ENCODE results near the gene FILIP1.

Gene FILIP1

GRCh38 chr6:75494290-75494689, 690 bp upstream of the FILIP1 start:
- no peak for DNase-seq

- DNase-seq, result no peak
These were observed 1.0 kb downstream of the FILIP1 start for GRCh38 chr6:75492386-75493153.

DNA sequence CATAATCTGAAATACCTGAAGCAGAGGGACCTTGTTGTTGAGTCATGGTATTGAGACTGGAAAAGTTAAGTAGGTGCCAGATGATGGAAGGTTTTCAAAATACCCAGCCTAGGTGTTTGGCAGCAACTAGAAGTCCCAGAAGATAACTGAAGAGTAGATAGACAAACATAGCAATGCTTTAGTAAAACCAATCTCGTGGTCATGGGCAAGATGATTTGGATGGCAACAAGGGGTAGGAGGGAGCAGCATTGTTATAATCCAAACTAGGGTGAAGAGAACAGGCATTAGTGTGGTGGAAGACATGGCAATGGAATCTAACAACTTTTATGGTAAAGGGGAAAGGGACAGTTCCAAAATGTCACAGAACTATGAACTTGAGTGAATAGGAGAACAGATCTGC, 2.3 kb downstream of the FILIP1 start:
- no peak for DNase-seq

DNA sequence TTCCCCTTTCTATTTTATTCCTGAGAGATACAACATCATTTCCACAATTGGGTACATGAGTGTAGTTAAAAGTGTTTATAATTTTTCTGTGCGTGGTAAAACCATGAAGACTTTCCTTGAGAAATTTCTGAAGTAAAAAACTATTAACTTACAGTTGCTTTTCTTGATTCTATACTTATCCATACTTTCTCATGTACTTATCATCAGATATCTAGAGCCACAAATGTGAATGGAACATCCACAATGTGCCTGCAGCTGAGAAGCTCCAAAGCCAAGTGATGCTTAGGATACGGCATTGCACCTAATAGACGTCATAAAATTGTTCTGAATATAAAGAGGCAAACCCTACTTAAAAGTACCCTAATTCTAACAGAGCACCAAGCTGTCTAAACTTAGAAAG, 2.9 kb downstream of the FILIP1 start:
- DNase-seq, result no peak

GRCh38 chr6:75489025-75489424, 4.6 kb downstream of the FILIP1 start:
- no peak for DNase-seq

DNA sequence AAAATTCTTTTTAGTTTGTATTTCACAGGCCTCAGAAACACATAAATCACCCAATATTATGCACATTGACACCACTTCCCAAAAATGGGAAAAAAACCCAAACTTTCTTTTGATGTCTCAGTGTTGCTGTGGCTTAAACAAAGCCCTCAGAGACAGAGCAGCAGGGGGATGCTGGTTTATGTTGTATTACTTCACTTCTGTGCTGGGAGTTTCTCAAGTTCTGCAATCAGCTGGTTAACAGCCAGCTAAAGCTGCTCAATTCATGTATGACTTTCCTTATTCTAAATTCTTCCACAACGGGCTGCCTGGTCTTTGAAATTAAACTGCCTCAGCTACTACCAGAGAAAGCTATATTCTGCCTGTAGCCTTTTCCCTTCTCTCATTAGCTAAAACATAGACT, 5.6 kb downstream of the FILIP1 start:
- no peak for DNase-seq

DNA sequence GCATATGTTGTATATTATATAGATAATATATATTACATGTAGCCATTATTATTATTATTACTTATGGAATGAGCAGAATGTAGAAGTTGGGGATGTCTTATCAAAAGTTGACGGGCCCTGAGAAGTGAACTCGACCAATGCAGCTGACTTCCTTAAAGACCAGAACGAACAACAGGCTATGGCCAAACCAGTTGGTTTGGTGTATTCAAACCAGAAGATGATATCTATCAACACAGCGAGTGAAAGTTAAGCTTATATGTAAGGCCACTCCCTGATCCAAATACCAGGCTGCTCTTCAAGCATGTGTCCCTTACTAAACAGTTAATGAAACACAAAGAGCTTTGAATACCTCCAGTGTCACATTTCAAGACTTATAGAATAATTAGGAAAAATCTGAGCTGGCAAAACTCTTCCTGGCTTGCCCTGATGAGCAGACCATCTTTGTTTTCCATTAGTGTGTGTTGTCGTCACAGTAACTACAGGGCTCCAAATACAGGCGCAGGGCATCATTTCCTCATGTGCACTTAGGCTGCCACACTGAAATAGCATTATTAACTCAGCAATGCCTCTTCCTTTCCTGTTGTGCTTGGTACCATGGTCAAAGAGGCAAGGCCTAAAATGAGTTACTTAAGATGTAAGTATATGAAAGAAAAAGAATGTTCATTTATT, 6.6 kb downstream of the FILIP1 start:
- DNase-seq, result no peak

GRCh38 chr6:75484535-75484934, 9.1 kb downstream of the FILIP1 start:
- DNase-seq, result no peak

- DNase-seq, result no peak
These were observed 10.3 kb downstream of the FILIP1 start for GRCh38 chr6:75483136-75483952.

- no peak for DNase-seq
These were observed 11.5 kb downstream of the FILIP1 start for GRCh38 chr6:75481936-75482593.

DNA sequence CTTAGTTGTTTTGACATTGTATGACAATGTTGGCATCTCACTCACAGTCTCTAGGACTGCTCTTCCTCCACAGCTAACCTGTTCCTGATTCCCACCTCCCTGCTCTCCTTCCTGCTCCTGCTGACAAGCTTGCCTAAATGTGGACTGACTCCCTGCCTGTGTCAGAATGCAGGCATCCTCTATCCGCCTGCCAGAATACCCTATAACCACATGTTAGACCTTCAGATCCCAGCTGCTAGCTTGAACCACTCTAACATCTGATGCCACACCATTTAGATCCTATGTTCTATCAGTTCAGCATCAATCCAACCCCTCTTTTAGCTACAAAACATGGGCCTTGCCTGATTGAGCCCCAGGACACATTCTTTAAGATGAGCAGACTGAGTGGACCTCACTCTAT, 12.2 kb downstream of the FILIP1 start:
- DNase-seq, result no peak

- no peak for DNase-seq
These were observed 13.2 kb downstream of the FILIP1 start for GRCh38 chr6:75480425-75480824.

GRCh38 chr6:75479712-75480111, 13.9 kb downstream of the FILIP1 start:
- no peak for DNase-seq

DNA sequence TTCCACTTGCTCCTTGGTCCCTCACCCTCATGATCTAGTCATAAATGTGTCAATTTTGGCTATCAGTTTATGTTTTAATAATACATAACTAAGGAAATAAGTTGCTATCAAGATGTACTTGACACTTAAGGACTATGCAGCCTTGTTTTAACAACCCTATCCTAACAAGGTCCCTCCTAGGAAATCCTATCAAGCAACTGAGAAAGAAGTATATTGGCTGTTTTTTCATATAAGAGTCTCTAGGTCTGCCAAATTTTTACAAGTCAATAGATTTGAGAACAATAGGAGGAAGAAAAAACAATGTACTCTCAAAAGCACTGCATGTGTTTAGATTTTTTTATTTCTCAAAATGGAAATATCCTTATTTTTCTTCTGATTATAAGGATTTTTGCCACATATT, 14.7 kb downstream of the FILIP1 start:
- DNase-seq, result no peak

DNA sequence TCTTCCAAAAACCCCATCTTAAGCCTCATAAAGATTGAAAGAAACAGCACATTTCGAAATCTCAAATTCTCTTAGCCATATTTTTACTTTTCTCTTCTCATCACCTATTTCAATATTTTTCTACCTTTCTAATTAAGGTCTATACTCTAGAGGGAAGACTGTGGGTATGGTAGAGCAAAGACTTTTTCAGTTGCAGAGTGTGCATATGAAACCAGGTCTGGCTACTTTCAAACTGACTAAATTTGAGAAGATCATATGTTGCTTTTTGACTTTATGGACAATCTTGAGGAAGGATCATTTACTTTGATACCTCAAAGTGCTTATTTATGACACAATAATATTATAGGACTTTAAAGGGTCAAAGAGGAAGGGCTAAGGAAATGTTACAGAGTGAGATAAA, 20.7 kb downstream of the FILIP1 start:
- DNase-seq, result no peak

DNA sequence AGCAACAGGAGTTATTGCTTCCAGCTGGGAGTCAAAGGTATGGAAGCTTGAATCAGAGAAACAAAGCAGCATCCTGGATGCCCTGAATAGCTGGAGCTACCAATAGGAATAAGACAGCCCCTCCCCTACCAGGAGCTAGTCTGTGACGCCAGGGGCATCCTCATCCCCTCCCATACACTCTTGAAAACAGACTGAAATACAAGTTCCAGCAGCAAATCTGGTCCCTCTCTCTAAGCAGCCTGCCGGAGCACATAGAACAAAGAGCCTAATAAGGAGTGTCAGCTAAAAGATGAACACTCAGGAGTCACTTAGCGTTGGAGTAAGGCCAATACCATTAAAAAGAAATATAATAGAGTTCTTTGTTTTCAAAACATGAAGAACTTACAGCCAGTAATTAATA, 25.6 kb downstream of the FILIP1 start:
- DNase-seq, result no peak

GRCh38 chr6:75467284-75467683, 26.3 kb downstream of the FILIP1 start:
- no peak for DNase-seq

GRCh38 chr6:75466636-75467035, 27.0 kb downstream of the FILIP1 start:
- DNase-seq, result no peak

DNA sequence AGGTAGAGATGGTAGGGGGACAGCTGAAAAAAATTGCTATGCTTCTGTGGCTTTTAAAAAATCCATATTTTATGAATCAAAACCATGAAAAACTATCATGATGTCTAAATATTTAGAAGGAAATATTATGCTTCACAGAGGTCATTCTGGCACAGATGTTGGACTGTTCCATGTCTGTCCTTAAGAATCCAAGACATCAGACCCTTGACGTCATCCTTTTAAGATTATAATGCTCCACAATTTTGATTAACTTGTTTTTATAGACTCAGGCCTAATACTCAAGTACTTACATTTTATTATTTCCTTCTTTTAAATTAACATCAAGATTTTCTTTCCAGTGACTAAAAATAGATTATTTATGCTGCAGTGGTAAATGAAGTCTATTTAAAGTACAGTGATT, 29.7 kb downstream of the FILIP1 start:
- DNase-seq, result no peak

GRCh38 chr6:75463061-75463460, 30.5 kb downstream of the FILIP1 start:
- DNase-seq, result no peak

GRCh38 chr6:75460681-75461080, 32.9 kb downstream of the FILIP1 start:
- no peak for DNase-seq

- DNase-seq, result no peak
These were observed 34.7 kb downstream of the FILIP1 start for GRCh38 chr6:75458895-75459294.

DNA sequence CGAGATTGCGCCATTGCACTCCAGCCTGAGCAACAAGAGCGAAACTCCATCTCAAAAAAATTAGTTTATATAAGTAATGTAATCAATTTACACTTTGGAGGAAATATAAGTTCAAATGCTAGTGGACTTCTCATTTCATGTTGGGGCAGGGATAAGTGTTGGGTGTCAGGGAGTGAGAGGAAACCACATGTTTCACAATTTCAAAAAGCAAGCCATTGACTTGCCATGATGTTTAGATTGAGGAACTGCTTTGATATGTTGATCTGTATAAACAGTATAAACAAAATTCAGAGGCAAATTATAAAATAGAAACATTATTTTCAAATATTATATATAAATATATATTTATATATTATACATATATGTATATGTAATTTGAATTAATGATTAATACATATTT, 42.7 kb downstream of the FILIP1 start:
- DNase-seq, result no peak
